PC-3 (cell line): ENCODE results near the gene SSBP2.

ENCODE experiments used
- CTCF ChIP-seq: fragments of 300-600 bp; sonication (generic); conservative IDR thresholded peaks from 2 replicates; pipeline ENCODE4 v1.5.1; 2017; ENCODE audit warnings: antibody characterized with exemption, low read depth, mild to moderate bottlenecking, low read length
- EZH2 ChIP-seq: fragments of 300-600 bp; sonication (generic); IDR thresholded peaks from one replicate; pipeline ENCODE4 v1.6.1; 2017; ENCODE audit warnings: antibody characterized with exemption, mild to moderate bottlenecking, low read length; ENCODE audit not compliant: unreplicated experiment
- EZH2phosphoT487 ChIP-seq: fragments of 300-600 bp; sonication (generic); IDR thresholded peaks from 2 replicates; pipeline ENCODE4 v1.6.1; 2018; ENCODE audit warnings: mild to moderate bottlenecking, antibody characterized with exemption, low read length, borderline replicate concordance

- TF ChIP-seq EZH2phosphoT487 (no peak), CTCF (no peak), EZH2 (no peak)
These were observed 143.2 kb downstream of the SSBP2 start for GRCh38 chr5:81607693-81608092.
